Testis (tissue), 3 donors: Measurements from ENCODE around the gene SIGLEC8. TPM values are rescaled to one million over a fixed set of nuclear protein-coding genes. Genes with fewer than 3 reads are reported as not detected.
"Not testable (repeated sequence)": the region's sequence is repeated elsewhere in the genome, so short reads cannot be mapped to it uniquely, and the experiment has no call there.

Experiments used
- DNase-seq: peaks from one replicate; pipeline ENCODE4 v3.0.0-alpha.2; 2019
- H3K27ac ChIP-seq, 2 donors: fragments of 200-600 bp; sonication (generic); one replicate each; pipeline ENCODE4 v1.5.1; 2019
- H3K27me3 ChIP-seq: fragments of 200-600 bp; sonication (generic); one replicate; pipeline ENCODE4 v1.5.1; 2019
- H3K36me3 ChIP-seq: fragments of 200-600 bp; sonication (generic); one replicate; pipeline ENCODE4 v1.5.1; 2017; ENCODE audit warnings: low read depth; ENCODE audit errors: missing control alignments
- H3K4me1 ChIP-seq: fragments of 200-600 bp; sonication (generic); one replicate; pipeline ENCODE4 v1.5.1; 2019
- H3K4me3 ChIP-seq, 2 donors: fragments of 200-600 bp; sonication (generic); one replicate each; pipeline ENCODE4 v1.5.1; 2017 to 2019
- H3K9me3 ChIP-seq: fragments of 200-600 bp; sonication (generic); one replicate; pipeline ENCODE4 v1.5.1; 2017
- POLR2A ChIP-seq: fragments of 450-650 bp; IDR thresholded peaks from one replicate; pipeline ENCODE4 v1.6.1; 2017; ENCODE audit warnings: antibody characterized with exemption, mild to moderate bottlenecking, moderate library complexity
- WGBS, 2 donors: methylation state at CpG; one replicate each; pipeline ENCODE4 v1.1.5; 2018; 5-methylcytosine and 5-hydroxymethylcytosine counted together
- intact Hi-C: fragments of 100-400 bp; cut with DNase I; formaldehyde crosslinking; loops from one replicate; pipeline ENCODE4 v1.15.1; 2023; ENCODE audit warnings: low total_unique reads
- polyA plus RNA-seq: library from polyadenylated mRNA; stranded (reverse); fragments of 350-450 nt; fragmentation: Illumina TruSeq; extraction: RNeasy Lipid Tissue Mini Kit (QIAGEN cat#74804); gene quantifications from one replicate; pipeline ENCODE4 v1.2.3, GENCODE V29; 2014; ENCODE audit warnings: low read depth, low replicate concordance; ENCODE audit not compliant: insufficient read depth
- total RNA-seq, 2 donors: library from RNA; depleted of rRNA; stranded (reverse); fragments of >200 nt; gene quantifications; one replicate each; pipeline ENCODE4 v1.2.3, GENCODE V29; 2016
- TF ChIP-seq, protein P1 (sequence below), 3 experiments: fragments of 450-650 bp in 2 of 3; fragments of 200-600 bp in 1 of 3; sonication (generic) in 1 of 3; IDR thresholded peaks; one replicate each; pipeline ENCODE4 v1.5.1; 2016 to 2019; ENCODE audit warnings: antibody characterized with exemption in 3 of 3, mild to moderate bottlenecking in 2 of 3, moderate library complexity in 1 of 3

The SIGLEC8 gene
- total and polyA plus RNA-seq, 3 donors from 2014 or later = 0.31 to 3.1 (median 0.61) TPM

DNA sequence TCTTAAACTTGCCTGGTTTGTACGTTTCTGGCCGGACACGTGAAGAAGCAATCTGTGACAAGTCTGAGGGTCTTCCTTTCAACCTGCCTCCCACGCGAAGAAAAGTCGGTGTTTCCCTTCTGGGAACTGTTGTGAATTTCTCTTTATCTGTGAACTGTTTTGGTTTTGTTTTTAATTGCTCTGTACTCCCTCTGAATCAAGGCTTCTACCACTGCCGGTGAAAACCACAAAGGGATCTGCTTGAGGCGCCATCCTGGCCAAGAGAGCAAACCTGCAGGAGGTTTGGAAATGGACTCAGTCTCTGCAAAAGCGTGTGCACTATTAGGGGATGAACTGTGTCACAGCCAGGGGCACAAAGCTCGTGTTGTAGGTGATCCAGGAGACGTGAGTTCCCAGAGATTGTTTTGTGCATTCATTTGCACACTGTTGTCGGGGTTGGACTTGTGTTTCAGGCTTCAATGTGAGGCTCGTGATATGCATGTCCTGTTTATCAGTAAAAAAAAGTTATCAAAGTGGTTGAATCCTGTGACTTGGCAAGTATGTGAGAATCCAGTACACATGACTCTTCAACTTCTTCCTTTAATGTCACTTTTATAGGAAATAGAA is 9.7 kb downstream of the SIGLEC8 start:
- H3K27me3 ChIP-seq = no peaks in the 10 kb centered on the region
- no peak overlapping the region for H3K4me3 ChIP-seq
- H3K4me1 ChIP-seq = no peaks in the 10 kb centered on the region
- TF ChIP-seq, protein P1, sequence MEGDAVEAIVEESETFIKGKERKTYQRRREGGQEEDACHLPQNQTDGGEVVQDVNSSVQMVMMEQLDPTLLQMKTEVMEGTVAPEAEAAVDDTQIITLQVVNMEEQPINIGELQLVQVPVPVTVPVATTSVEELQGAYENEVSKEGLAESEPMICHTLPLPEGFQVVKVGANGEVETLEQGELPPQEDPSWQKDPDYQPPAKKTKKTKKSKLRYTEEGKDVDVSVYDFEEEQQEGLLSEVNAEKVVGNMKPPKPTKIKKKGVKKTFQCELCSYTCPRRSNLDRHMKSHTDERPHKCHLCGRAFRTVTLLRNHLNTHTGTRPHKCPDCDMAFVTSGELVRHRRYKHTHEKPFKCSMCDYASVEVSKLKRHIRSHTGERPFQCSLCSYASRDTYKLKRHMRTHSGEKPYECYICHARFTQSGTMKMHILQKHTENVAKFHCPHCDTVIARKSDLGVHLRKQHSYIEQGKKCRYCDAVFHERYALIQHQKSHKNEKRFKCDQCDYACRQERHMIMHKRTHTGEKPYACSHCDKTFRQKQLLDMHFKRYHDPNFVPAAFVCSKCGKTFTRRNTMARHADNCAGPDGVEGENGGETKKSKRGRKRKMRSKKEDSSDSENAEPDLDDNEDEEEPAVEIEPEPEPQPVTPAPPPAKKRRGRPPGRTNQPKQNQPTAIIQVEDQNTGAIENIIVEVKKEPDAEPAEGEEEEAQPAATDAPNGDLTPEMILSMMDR (IDR thresholded peaks at IDR 0.05) = no peak
- no peak for TF ChIP-seq POLR2A
- H3K27ac ChIP-seq = no peak overlapping the region
- H3K9me3 ChIP-seq = no peaks in the 10 kb centered on the region
- intact Hi-C loops = no loop called here
- no peak for DNase-seq
- H3K36me3 ChIP-seq = no peaks in the 10 kb centered on the region
- WGBS, 2 donors = 35 to 41% methylated on average over 13 of the region's 13 CpGs

DNA sequence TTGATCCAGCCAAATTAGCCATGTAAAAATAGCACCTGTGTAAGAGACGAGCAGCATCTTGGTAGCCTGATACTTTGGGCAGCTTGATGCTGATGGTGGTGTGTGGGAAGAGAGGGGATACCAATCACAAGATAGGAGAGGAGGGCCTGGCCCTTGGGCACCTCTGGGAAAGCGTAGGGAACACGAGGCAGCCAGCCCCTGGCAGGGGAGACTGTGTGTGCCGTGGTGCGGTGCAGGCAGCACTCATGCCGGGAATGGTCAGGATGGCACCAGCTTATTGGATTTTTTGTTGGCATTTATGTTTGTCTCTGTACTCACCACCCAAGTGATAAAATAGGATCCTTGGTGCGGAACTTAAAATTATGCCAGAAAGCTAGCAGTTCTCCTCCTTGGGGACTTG is 10.2 kb downstream of the SIGLEC8 start:
- H3K4me1 ChIP-seq = no peaks in the 10 kb centered on the region
- 47 to 68% methylated on average over 7 of the region's 7 CpGs for WGBS, 2 donors
- DNase-seq = no peak
- intact Hi-C loops = no loop called here
- no peak overlapping the region for H3K27ac ChIP-seq
- no peak overlapping the region for H3K4me3 ChIP-seq
- no peaks in the 10 kb centered on the region for H3K36me3 ChIP-seq
- no peak for TF ChIP-seq POLR2A
- TF ChIP-seq, protein P1 (IDR thresholded peaks at IDR 0.05) = no peak
- H3K9me3 ChIP-seq = no peaks in the 10 kb centered on the region
- no peaks in the 10 kb centered on the region for H3K27me3 ChIP-seq

DNA sequence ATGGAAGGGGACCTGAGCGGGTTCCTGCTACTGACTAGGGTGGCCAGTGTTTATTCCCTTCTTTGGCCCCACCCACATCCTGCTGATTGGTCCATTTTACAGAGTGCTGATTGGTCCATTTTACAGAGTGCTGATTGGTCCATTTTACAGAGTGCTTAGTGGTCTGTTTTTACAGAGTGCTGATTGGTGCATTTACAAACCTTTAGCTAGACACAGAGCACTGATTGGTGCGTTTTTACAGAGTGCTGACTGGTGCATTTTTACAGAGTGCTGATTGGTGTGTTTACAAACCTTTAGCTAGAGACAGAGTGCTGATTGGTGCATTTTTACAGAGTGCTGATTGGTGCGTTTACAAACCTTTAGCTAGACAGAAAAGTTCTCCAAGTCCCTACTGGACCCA is 10.7 kb downstream of the SIGLEC8 start:
- H3K9me3 ChIP-seq, H3K4me3 ChIP-seq, H3K4me1 ChIP-seq, H3K36me3 ChIP-seq, H3K27me3 ChIP-seq, intact Hi-C loops, H3K27ac ChIP-seq: not testable (repeated sequence)
- 69 to 76% methylated on average over 3 of the region's 3 CpGs for WGBS, 2 donors
- peak; percentile 45 for DNase-seq

DNA sequence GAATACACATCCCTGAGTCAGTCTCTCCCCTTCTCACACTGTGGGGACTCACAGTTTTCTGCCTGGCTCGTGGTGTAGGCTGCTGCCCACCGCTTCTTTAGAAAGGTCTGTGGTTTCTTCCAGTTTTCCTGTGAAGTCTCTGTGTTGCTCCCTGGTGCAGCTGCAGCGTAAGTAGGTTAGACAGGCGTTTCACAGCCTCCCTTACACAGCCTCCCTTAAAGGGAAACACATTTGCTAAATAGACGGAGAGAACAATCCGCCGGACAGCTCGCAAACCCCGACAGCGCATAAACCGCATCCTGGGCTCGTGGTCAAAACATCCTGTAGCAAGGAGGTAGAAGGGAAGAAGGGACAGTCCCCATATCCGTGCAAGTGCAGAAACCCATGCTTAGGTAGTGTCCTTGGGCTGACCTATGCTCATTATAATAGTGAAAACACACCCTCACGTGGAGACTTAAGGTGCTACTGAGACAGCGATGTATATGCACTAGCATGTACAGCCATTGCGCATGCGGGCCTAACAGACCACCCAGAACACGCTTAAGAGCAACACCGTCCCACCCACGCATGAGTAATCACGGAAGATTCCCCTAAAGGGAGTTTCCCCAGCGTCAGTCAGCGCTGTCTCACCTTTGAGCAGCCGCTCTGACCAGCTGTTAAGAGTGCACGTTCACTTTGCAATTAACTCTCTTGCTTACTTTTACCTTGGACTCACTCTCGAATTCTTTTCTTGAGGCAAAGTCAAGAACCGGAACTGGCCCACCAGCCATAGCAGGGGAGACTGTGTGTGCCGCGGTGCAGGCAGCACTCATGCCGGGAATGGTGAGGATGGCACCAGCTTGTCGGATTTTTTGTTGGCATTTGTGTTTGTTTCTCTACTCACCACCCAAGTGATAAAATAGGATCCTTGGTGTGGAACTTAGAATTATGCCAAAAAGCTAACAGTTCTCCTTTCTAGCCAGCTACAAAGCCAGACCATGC is 16.6 kb downstream of the SIGLEC8 start:
- H3K36me3 ChIP-seq = no peaks in the 10 kb centered on the region
- peak overlapping the region; percentile 9 to 31 for H3K4me3 ChIP-seq
- no peaks in the 10 kb centered on the region for H3K27me3 ChIP-seq
- peaks cover 9% of the 10 kb centered on the region for H3K4me1 ChIP-seq
- TF ChIP-seq POLR2A = no peak
- TF ChIP-seq, protein P1 (IDR thresholded peaks at IDR 0.05) = no peak
- no peak for DNase-seq
- no peaks in the 10 kb centered on the region for H3K9me3 ChIP-seq
- intact Hi-C loops = no loop called here
- WGBS, 2 donors = 36 to 45% methylated on average over 25 to 31 of the region's 31 CpGs
- H3K27ac ChIP-seq = no peak overlapping the region

DNA sequence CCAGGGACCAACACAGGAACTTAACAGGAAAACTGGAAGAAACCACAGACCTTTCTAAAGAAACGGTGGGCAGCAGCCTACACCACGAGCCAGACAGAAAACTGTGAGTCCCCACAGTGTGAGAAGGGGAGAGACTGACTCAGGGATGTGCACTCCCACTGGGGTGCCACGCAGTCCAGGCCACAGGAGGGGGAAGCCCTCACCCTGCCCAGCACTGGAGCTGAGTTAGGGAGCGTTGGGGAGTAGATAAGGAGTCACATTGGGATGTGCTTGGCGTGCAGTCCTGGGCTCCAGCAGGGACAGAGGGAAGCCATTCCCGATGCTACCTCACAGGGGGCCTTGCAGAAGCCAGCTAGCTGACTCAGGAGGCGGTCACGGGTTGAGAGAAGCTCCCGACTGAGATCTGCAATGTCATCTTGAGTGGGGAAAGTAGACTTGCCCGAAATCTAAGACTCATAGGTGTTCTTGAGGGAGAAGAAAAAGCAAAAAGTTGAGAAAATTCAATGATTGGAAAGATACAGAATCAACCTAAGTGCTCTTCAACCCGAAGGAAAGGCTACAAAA is 17.3 kb downstream of the SIGLEC8 start:
- peak overlapping the region in 1 of 2 donors; percentile 31 for H3K4me3 ChIP-seq
- H3K4me1 ChIP-seq = peaks cover 9% of the 10 kb centered on the region
- no peaks in the 10 kb centered on the region for H3K36me3 ChIP-seq
- no peaks in the 10 kb centered on the region for H3K27me3 ChIP-seq
- no peak for TF ChIP-seq POLR2A
- TF ChIP-seq, protein P1 (IDR thresholded peaks at IDR 0.05) = no peak
- peak; percentile 59 for DNase-seq
- intact Hi-C loops = no loop called here
- WGBS, 2 donors = 24 to 29% methylated on average over 11 of the region's 11 CpGs
- H3K9me3 ChIP-seq = no peaks in the 10 kb centered on the region
- H3K27ac ChIP-seq = no peak overlapping the region
